ENCODE results near the gene STRN4. TPM values are rescaled to one million over a fixed set of nuclear protein-coding genes. Genes with fewer than 3 reads are reported as not detected.

The STRN4 gene
- polyA plus RNA-seq, 1 of the 3 experiments (the other 2 are of a cell fraction) = 92.8 TPM

GRCh38 chr19:46766569-46767317 lies 20.5 kb upstream of the STRN4 start:
- 56% methylated on average over 17 of the region's 18 CpGs for WGBS (ENCODE audit: low lambda C conversion rate)
- CTCF ChIA-PET = interaction anchor here (0.9 to 2.7 kb wide), 24 partner anchors 9 to 229 kb away, joined by 3 to 27 read pairs (median 4); no protein-coding TSS in a partner anchor
- TF ChIP-seq CTCF (IDR thresholded peaks at IDR 0.05) = peak; percentile 76
- 0 out of 2 replicates have a peak, but pooled peaks have one; percentile 25 for TF ChIP-seq SMC3 (IDR thresholded peaks at IDR 0.05; ENCODE audit: low read depth, low read length)
- TF ChIP-seq FOXM1 (IDR thresholded peaks at IDR 0.05; ENCODE audit: low read depth) = no peak
- TF ChIP-seq RAD21 (IDR thresholded peaks at IDR 0.05; ENCODE audit: low read length) = peak; percentile 33
- TF ChIP-seq YY1 (IDR thresholded peaks at IDR 0.05; ENCODE audit: low read depth) = peak; percentile 75; the same call in 1 of the 2 replicates
- no peak for TF ChIP-seq GABPA (IDR thresholded peaks at IDR 0.05; ENCODE audit: low read depth)

GRCh38 chr19:46764817-46765291 lies 18.6 kb upstream of the STRN4 start:
- TF ChIP-seq USF1 (IDR thresholded peaks at IDR 0.05; ENCODE audit: borderline replicate concordance, low read depth) = no peak
- H3K9me2 ChIP-seq = no peaks in the 10 kb centered on the region
- POLR2A ChIA-PET = interaction anchor here (0.6 kb wide), 1 partner anchor 663 kb away, joined by 3 read pairs; no protein-coding TSS in a partner anchor
- no peak overlapping the region for H2AFZ ChIP-seq (ENCODE audit: low read depth)
- H3K9me3 ChIP-seq = no peaks in the 10 kb centered on the region
- H3K4me2 ChIP-seq = no peak overlapping the region
- WGBS (ENCODE audit: low lambda C conversion rate) = 91% methylated on average over 9 of the region's 11 CpGs
- no peak overlapping the region for H3K27ac ChIP-seq (ENCODE audit: low read depth in 2 of 2, low read length in 1 of 2)
- H3K36me3 ChIP-seq (replicated peaks in 1 of 2; ENCODE audit: control insufficient read depth in 1 of 2, insufficient read depth in 2 of 2, low read length in 1 of 2) = no peaks in the 10 kb centered on the region
- H3K4me1 ChIP-seq (ENCODE audit: control insufficient read depth in 1 of 2, insufficient read depth in 2 of 2, low read depth in 1 of 2, low read length in 1 of 2) = no peaks in the 10 kb centered on the region
- H3K4me3 ChIP-seq (ENCODE audit: low read depth in 2 of 2, low read length in 1 of 2) = no peak overlapping the region
- H3K27me3 ChIP-seq (ENCODE audit: insufficient read depth) = no peaks in the 10 kb centered on the region
- peaks cover 3% of the 10 kb centered on the region for H3F3A ChIP-seq (replicated peaks; ENCODE audit: insufficient read depth)
- no peaks in the 10 kb centered on the region for H4K20me1 ChIP-seq (ENCODE audit: insufficient read depth)
- DNase-seq = no peak
- CTCF ChIA-PET = interaction anchor here (0.9 to 3.2 kb wide), 6 partner anchors 16 to 369 kb away, joined by 3 to 21 read pairs (median 4); partner anchors contain the start of gene SLC1A5
- H3K9ac ChIP-seq = no peak overlapping the region
- H3K79me2 ChIP-seq (ENCODE audit: insufficient read depth) = no peaks in the 10 kb centered on the region

More at GRCh38 chr19:46766569-46767317, 20.5 kb upstream of the STRN4 start:
- H3K9me2 ChIP-seq = no peaks in the 10 kb centered on the region
- H3K36me3 ChIP-seq (replicated peaks in 1 of 2; ENCODE audit: control insufficient read depth in 1 of 2, insufficient read depth in 2 of 2, low read length in 1 of 2) = no peaks in the 10 kb centered on the region
- H2AFZ ChIP-seq (ENCODE audit: low read depth) = no peak overlapping the region
- H3K4me2 ChIP-seq = no peak overlapping the region
- H3F3A ChIP-seq (replicated peaks; ENCODE audit: insufficient read depth) = peaks cover 5% of the 10 kb centered on the region
- DNase-seq = peak; percentile 74
- no peaks in the 10 kb centered on the region for H3K9me3 ChIP-seq
- H3K4me3 ChIP-seq (ENCODE audit: low read depth in 2 of 2, low read length in 1 of 2) = no peak overlapping the region
- no peaks in the 10 kb centered on the region for H3K79me2 ChIP-seq (ENCODE audit: insufficient read depth)
- POLR2A ChIA-PET = no interaction called here
- H3K27me3 ChIP-seq (ENCODE audit: insufficient read depth) = no peaks in the 10 kb centered on the region
- H3K4me1 ChIP-seq (ENCODE audit: control insufficient read depth in 1 of 2, insufficient read depth in 2 of 2, low read depth in 1 of 2, low read length in 1 of 2) = no peaks in the 10 kb centered on the region
- H3K27ac ChIP-seq (ENCODE audit: low read depth in 2 of 2, low read length in 1 of 2) = no peak overlapping the region
- H3K9ac ChIP-seq = no peak overlapping the region
- H4K20me1 ChIP-seq (ENCODE audit: insufficient read depth) = no peaks in the 10 kb centered on the region
